ENCODE results near the gene TDRD3. TPM values are rescaled to one million over a fixed set of nuclear protein-coding genes. Genes with fewer than 3 reads are reported as not detected.

Gene TDRD3
- total RNA-seq: 11.0 and 18.4 TPM in 2 replicates

DNA sequence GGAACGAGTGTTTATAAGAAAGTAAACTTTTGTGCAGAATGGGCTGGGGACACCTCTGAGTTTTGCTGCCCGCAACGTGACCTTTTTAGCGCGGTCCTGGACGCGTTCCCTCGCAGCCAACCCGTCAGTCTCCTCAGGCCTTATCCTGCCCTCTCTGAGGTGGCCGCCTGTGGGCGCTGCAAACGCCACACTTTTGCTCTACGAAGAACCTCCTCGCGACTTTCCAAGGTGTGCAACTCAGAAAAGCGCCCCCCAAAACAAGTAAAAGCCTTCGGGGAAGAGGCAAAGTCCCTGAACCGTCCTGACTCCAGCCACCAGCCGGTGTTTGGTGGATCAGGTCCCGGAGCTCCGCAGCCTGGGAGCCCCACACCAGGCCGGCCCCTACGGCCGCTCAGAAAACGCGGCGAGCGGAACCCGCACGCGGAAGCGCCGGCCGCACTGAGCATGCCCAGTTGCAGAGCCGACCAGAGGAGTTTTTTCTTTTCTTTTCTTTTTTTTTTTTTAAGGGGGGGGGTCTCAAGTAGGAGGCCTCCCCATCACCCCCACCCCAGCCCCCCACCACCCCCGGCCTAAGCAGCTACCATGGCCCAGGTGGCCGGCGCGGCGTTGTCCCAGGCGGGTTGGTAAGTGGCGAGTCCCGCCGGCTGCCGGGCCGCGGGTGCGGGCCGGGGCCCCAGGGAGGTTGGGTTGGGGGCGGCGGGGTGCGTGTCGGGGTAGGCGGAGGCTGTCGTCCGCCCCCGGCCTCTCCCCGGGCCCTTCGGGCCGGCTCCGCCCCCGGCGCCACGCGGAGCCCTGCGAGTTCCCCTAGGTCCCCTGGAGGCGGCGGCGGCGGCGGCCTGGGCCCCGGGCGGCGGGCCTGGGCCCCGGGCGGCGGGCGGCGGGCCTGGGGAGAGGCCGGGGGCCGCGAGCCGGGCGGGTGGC, at the start of gene TDRD3:
Gene TDRD3, plus strand, starts transcription at position 438 of the 921 bp plus-strand sequence. Its CDS starts 145 bp downstream, at position 583.

Other genes starting within 250 kb of the TDRD3 start
- 2.4 and 14.2 TPM in 2 replicates for gene DIAPH3, start 233.3 kb upstream of the TDRD3 start, total RNA-seq

Data from smooth muscle cell of the umbilical artery (primary cell).